ENCODE data around the gene ALX4.
A peak's percentile ranks its signal among the peaks of the same experiment; 100 is the strongest.

The ALX4 gene

GRCh38 chr11:44274404-44274803 is 35.5 kb downstream of the ALX4 start:
- TF ChIP-seq CTCF (IDR thresholded peaks at IDR 0.05; ENCODE audit: low read depth, low read length) = no peak
- no peak for DNase-seq (ENCODE audit: low read depth, low spot score)
- H3K4me3 ChIP-seq (ENCODE audit: low read depth, low read length) = no peak overlapping the region
- in situ Hi-C loops (cut with HindIII; ENCODE audit: low sequenced_read_pairs) = no loop called here

GRCh38 chr11:44271286-44271685 is 38.7 kb downstream of the ALX4 start:
- no peak for DNase-seq (ENCODE audit: low read depth, low spot score)
- H3K4me3 ChIP-seq (ENCODE audit: low read depth, low read length) = no peak overlapping the region
- in situ Hi-C loops (cut with HindIII; ENCODE audit: low sequenced_read_pairs) = no loop called here
- no peak for TF ChIP-seq CTCF (IDR thresholded peaks at IDR 0.05; ENCODE audit: low read depth, low read length)

GRCh38 chr11:44270403-44271273 is 39.3 kb downstream of the ALX4 start:
- TF ChIP-seq CTCF (IDR thresholded peaks at IDR 0.05; ENCODE audit: low read depth, low read length) = no peak
- in situ Hi-C loops (cut with HindIII; ENCODE audit: low sequenced_read_pairs) = no loop called here
- no peak for DNase-seq (ENCODE audit: low read depth, low spot score)
- H3K4me3 ChIP-seq (ENCODE audit: low read depth, low read length) = no peak overlapping the region

- peak; percentile 58 for DNase-seq (ENCODE audit: low read depth, low spot score)
- no peak for TF ChIP-seq CTCF (IDR thresholded peaks at IDR 0.05; ENCODE audit: low read depth, low read length)
- in situ Hi-C loops (cut with HindIII; ENCODE audit: low sequenced_read_pairs) = no loop called here
- no peak overlapping the region for H3K4me3 ChIP-seq (ENCODE audit: low read depth, low read length)
Observed at GRCh38 chr11:44269369-44270351, 40.3 kb downstream of the ALX4 start.

- no peak for DNase-seq (ENCODE audit: low read depth, low spot score)
- TF ChIP-seq CTCF (IDR thresholded peaks at IDR 0.05; ENCODE audit: low read depth, low read length) = no peak
- in situ Hi-C loops (cut with HindIII; ENCODE audit: low sequenced_read_pairs) = no loop called here
Observed at GRCh38 chr11:44268614-44269080, 41.3 kb downstream of the ALX4 start.

More at GRCh38 chr11:44268614-44269080, 41.3 kb downstream of the ALX4 start:
- H3K4me3 ChIP-seq (ENCODE audit: low read depth, low read length) = no peak overlapping the region
